HL-60 (cell line): ENCODE measurements around the gene CPT1B.
A peak's percentile ranks its signal among the peaks of the same experiment; 100 is the strongest.

Experiments
- DNase-seq, 2 experiments: peaks; one replicate each; pipeline ENCODE4 v3.0.0-alpha.2; 2010 to 2020; ENCODE audit warnings: low read depth in 1 of 2, low spot score in 1 of 2
- H3K27ac ChIP-seq: fragments of 250-450 bp; sonication (Bioruptor Pico); replicated peaks from 2 replicates; pipeline ENCODE4 v1.5.1; 2020; ENCODE audit warnings: mild to moderate bottlenecking, moderate library complexity
- H3K27me3 ChIP-seq: fragments of 250-450 bp; sonication (Bioruptor Pico); 2 replicates; pipeline ENCODE4 v1.5.1; 2021; ENCODE audit warnings: mild to moderate bottlenecking, moderate library complexity; ENCODE audit not compliant: insufficient read depth, poor library complexity, severe bottlenecking
- H3K4me3 ChIP-seq: replicated peaks from 2 replicates; pipeline ENCODE4 v1.5.1; 2011; ENCODE audit warnings: mild to moderate bottlenecking, control low read depth, low read length; ENCODE audit not compliant: insufficient read depth
- GABPA ChIP-seq: IDR thresholded peaks from 2 replicates; pipeline ENCODE4 v1.6.1; 2012; ENCODE audit warnings: low read depth
- POLR2AphosphoS5 ChIP-seq: IDR thresholded peaks from 2 replicates; pipeline ENCODE4 v1.6.1; 2012; ENCODE audit warnings: low read depth
- SPI1 ChIP-seq: IDR thresholded peaks from 2 replicates; pipeline ENCODE4 v1.6.1; 2012; ENCODE audit warnings: low read depth, mild to moderate bottlenecking, borderline replicate concordance
- TF ChIP-seq, protein P1 (sequence below): IDR thresholded peaks from 2 replicates; pipeline ENCODE4 v1.6.1; 2012; ENCODE audit warnings: low read depth; ENCODE audit not compliant: insufficient replicate concordance
- TF ChIP-seq, protein P2 (sequence below): IDR thresholded peaks from one replicate; pipeline ENCODE4 v1.5.1; 2011; ENCODE audit warnings: low read length, control low read depth, inconsistent platforms; ENCODE audit not compliant: insufficient read depth

CPT1B gene

DNA sequence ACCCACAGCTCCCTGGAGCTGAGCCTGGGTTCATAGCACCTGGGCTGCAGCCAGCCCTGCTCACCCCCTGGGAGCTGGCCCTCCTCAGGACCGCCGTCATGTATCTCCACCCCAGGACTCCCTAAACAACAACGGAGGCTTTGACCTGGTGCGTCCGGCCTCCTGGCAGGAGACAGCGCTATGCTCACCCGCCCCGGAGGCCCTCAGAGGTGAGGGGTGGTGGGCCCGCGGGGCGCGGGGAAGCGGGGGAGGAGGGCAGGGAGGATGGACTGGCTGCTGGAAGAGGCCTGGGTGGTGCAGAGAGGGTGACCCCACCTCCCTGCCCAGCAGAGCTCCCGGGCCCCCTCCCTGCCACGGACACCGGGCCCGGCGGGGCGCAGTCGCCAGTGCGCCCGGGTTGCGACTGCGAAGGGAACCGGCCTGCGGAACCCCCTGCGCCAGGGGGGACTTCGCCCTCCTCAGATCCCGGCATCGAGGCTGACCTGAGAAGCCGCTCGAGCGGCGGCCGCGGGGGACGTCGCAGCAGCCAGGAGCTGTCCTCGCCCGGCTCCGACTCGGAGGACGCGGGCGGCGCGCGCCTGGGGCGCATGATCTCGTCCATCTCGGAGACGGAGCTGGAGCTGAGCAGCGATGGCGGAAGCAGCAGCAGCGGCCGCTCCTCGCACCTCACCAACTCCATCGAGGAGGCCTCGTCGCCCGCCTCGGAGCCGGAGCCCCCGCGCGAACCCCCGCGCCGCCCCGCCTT is 25.5 kb upstream of the CPT1B start:
- peaks cover 47% of the 10 kb centered on the region for H3K27me3 ChIP-seq

DNA sequence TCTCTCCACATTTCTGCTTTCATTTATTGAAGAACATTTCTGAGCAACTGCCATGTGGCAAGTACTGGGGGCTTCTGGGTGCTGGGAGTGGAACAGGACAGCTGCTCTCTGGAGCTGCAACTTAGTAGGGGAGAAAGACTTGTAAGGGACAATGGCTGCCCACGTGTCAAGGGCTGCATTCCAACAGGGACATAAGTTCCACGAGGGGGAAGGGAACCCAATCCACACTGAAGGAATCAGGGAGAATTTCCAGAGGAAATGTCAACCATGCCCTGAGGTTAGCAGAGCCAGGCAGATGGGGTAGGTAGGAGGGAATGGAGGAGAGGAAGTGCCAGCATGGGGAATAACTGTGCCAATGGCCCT is 24.1 kb upstream of the CPT1B start:
- TF ChIP-seq POLR2AphosphoS5: no peak
- peaks cover 40% of the 10 kb centered on the region for H3K27me3 ChIP-seq
- H3K27ac ChIP-seq: no peak overlapping the region
- no peak overlapping the region for H3K4me3 ChIP-seq
- no peak for DNase-seq

More for the DNA sequence above, 25.5 kb upstream of the CPT1B start:
- Histone ChIP-seq H3K4me3 (no peak overlapping the region), H3K27ac (no peak overlapping the region)
- TF ChIP-seq, protein P1, sequence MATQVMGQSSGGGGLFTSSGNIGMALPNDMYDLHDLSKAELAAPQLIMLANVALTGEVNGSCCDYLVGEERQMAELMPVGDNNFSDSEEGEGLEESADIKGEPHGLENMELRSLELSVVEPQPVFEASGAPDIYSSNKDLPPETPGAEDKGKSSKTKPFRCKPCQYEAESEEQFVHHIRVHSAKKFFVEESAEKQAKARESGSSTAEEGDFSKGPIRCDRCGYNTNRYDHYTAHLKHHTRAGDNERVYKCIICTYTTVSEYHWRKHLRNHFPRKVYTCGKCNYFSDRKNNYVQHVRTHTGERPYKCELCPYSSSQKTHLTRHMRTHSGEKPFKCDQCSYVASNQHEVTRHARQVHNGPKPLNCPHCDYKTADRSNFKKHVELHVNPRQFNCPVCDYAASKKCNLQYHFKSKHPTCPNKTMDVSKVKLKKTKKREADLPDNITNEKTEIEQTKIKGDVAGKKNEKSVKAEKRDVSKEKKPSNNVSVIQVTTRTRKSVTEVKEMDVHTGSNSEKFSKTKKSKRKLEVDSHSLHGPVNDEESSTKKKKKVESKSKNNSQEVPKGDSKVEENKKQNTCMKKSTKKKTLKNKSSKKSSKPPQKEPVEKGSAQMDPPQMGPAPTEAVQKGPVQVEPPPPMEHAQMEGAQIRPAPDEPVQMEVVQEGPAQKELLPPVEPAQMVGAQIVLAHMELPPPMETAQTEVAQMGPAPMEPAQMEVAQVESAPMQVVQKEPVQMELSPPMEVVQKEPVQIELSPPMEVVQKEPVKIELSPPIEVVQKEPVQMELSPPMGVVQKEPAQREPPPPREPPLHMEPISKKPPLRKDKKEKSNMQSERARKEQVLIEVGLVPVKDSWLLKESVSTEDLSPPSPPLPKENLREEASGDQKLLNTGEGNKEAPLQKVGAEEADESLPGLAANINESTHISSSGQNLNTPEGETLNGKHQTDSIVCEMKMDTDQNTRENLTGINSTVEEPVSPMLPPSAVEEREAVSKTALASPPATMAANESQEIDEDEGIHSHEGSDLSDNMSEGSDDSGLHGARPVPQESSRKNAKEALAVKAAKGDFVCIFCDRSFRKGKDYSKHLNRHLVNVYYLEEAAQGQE: no peak
- TF ChIP-seq SPI1 (no peak), GABPA (no peak), POLR2AphosphoS5 (no peak)
- TF ChIP-seq, protein P2, sequence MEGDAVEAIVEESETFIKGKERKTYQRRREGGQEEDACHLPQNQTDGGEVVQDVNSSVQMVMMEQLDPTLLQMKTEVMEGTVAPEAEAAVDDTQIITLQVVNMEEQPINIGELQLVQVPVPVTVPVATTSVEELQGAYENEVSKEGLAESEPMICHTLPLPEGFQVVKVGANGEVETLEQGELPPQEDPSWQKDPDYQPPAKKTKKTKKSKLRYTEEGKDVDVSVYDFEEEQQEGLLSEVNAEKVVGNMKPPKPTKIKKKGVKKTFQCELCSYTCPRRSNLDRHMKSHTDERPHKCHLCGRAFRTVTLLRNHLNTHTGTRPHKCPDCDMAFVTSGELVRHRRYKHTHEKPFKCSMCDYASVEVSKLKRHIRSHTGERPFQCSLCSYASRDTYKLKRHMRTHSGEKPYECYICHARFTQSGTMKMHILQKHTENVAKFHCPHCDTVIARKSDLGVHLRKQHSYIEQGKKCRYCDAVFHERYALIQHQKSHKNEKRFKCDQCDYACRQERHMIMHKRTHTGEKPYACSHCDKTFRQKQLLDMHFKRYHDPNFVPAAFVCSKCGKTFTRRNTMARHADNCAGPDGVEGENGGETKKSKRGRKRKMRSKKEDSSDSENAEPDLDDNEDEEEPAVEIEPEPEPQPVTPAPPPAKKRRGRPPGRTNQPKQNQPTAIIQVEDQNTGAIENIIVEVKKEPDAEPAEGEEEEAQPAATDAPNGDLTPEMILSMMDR: no peak
- DNase-seq: no peak

DNA sequence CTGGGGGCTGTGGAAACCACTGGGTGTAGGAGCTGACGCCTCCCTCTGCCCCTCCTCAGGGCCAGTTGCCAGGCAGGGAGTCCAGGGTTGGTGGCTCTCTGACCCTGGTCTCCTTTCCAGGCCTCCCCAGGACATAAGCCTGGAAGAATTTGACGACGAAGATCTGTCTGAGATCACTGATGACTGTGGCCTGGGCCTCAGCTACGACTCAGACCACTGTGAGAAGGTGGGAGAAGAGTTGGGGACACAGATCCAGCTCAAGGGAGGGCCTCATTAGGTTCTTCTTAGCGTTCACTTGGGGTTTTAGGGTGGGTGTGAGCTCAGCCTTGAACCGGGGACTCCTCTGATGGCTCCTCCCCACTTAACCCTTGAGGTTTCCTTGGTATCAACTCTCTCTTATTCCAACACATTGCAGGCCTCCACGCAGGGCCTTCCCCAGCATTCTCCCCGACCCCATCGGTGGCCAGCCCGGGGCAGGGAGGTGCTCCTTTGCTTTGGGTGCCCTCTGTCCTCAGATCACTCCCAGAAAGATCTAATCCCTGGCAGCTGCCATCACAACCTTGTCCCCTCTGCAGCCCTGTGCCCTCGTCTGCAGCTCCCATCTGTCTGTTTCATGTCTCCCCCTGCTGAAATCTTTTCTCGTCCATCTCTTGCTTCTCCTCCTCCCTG is 23.6 kb upstream of the CPT1B start:
- H3K4me3 ChIP-seq: no peak overlapping the region
- TF ChIP-seq, protein P1: peak; percentile 11
- no peak for TF ChIP-seq POLR2AphosphoS5
- TF ChIP-seq GABPA: no peak
- TF ChIP-seq SPI1: no peak
- TF ChIP-seq, protein P2: no peak
- H3K27ac ChIP-seq: no peak overlapping the region
- no peak for DNase-seq
- H3K27me3 ChIP-seq: peaks cover 35% of the 10 kb centered on the region

DNA sequence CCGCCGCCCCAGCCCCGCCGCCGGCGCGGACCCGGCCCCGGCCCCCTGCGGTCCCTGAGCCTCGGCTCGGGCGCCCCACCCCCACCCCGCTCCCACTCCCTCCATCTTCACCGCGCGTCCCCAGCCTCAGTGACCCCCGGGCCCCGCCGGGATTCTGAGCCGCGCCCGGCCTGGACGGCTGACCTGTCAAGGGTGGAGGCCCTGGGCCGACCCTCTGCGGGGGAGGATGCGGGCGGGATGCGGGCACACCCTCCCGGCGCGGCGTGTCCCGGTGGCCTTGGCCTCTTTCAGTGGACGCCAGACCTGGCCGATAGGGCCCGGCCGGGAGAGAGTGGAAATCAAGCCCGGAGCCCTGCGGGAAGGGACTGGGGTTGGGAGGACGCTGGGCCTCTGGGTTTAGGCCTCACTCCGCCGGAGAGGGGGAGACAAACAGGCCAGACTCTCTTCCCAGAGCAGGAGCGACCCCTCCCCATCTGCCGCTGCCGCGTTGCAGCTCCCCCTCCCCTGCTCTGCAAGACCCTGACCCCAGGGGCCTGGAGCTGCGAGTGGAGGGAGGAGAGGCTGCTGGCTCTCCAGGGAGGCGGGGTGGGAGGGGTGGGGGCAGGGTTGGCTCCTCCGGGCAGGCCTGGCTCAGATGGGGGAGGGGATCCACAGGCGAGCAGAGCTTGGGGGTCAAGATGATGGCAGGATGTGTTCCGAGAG is 22.9 kb upstream of the CPT1B start:
- Histone ChIP-seq H3K27ac (no peak overlapping the region), H3K27me3 (peaks cover 31% of the 10 kb centered on the region), H3K4me3 (no peak overlapping the region)
- no peak for TF ChIP-seq GABPA
- TF ChIP-seq, protein P1: no peak
- TF ChIP-seq, protein P2: no peak
- TF ChIP-seq POLR2AphosphoS5: no peak
- no peak for TF ChIP-seq SPI1
- no peak for DNase-seq
